NCI-H1417 treated with DMSO at 0.1 percent for 48 hours (cell line): ENCODE results near the gene XKR7.
"Not testable (repeated sequence)": the region's sequence is repeated elsewhere in the genome, so short reads cannot be mapped to it uniquely, and the experiment has no call there.

ENCODE experiments used
- DNase-seq: peaks from one replicate; lab custom pipeline; 2025; lab: John Stamatoyannopoulos, UW

Gene XKR7, protein sequence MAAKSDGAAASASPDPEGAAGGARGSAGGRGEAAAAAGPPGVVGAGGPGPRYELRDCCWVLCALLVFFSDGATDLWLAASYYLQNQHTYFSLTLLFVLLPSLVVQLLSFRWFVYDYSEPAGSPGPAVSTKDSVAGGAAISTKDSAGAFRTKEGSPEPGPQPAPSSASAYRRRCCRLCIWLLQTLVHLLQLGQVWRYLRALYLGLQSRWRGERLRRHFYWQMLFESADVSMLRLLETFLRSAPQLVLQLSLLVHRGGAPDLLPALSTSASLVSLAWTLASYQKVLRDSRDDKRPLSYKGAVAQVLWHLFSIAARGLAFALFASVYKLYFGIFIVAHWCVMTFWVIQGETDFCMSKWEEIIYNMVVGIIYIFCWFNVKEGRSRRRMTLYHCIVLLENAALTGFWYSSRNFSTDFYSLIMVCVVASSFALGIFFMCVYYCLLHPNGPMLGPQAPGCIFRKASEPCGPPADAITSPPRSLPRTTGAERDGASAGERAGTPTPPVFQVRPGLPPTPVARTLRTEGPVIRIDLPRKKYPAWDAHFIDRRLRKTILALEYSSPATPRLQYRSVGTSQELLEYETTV

DNA sequence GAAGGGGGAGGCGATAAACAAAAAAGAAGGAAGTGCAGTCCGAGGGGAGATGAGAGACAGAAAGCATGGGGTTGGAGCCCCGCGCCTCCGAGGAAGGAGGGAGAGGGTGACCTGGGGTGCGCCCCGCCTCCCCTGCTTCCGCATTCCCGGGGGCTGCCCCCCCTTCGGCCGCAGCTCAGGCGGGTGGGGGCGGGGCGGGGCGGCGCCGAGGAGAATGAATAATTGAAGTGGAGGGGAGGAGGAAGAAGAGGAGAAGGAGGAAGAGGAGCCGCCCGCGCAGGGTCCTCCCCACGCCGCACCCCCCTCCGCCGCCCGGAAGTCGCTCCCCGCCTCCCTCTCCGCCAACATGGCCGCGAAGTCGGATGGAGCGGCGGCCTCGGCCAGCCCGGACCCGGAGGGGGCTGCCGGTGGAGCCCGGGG, at the start of gene XKR7:
Gene XKR7, plus strand, starts transcription at position 322 of the 420 bp plus-strand sequence. Its CDS starts 25 bp downstream, at position 347.
- no peak for DNase-seq

DNA sequence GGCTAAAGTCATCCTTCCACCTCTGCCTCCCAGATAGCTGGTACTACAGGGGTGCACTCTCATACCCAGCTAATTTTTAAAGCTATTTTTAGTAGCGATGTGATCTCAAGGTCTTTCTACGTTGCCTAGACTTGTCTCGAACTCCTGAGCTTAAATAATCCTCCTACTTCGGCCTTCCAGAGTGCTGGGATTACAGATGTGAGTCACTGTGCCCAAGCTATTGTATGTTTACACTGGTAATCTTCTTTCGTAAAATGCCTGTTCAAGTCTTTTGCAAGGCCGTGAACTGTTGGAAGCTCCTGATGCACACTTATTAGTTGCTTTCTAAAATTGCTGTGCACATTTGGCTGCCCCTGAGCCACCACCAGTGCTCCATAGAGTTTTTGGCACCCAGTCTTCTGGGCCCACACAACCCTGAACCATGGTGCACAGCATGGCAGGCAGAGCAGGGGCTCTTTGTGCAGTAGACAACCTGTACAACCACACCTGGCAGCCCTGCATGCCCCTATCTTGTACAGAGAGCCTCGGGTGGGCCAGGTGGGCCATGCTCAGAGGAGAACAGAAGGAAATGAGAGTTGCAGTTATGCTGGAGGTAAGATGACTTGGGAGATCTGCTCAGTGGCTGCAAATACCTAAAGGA, 49.4 kb upstream of the XKR7 start:
- no peak for DNase-seq

DNA sequence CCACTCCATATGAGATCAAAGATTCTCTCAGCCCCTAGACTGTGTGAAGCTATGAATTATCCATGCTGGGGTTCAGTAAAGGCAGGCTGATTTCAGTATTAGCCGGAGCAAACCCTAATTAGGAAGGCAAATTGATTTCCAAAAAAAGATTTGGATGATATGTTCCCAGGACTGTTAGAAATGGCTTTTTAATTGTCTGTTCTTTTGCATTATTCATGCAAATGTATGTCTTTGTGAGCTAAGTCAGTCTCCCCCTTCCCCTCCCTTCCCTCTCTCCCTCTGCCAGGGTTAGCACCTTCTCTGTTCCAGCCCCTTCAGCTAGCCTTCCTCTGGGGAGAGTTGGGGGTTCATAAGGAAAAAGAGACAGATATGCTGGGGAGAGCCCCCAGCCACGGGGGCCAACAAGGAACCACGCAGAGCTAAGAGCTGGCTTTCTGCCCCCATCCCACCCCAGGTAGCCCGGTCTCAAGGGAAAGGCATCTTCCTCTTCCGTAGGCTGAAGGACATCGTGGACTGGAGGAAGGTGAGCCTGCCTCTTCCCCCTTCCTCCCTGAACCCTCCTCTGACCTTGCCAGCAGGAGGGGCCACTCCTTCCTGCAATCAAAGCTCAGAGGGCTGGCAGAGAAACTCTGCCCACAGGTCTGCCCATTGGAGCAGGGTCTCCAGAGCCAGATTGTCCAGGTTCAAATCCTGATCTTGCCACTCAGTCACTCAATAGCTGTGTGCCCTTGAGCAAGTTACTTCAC, 48.4 kb upstream of the XKR7 start:
- DNase-seq = no peak

DNA sequence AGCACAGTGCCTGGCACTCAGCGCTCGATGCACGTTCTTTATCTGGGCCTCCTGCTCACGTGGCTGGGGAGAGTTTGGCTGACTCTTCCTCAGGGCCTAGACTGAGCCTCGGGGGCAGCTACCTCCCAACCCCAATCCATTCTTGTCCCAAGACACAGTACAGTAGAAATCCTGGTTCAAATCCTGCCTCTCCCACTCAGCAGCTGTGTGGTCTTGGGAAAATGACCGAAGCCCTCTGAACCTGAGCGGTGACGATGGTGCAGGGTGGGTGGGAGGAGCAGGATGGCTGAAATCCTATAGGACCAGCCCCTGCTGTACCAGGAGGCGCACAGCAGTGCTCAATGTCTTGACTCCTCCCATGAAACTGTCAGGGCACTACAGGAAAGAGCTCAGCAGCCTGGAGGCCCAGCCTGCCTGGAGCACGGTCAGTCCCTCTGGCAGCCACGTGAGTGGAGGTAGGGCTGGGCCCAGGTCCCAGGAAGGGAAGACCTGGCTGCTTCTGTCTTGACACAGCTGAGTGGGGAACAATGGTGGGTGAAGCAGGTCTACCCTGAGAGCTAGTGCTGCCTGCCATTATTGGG, 47.6 kb upstream of the XKR7 start:
- no peak for DNase-seq

DNA sequence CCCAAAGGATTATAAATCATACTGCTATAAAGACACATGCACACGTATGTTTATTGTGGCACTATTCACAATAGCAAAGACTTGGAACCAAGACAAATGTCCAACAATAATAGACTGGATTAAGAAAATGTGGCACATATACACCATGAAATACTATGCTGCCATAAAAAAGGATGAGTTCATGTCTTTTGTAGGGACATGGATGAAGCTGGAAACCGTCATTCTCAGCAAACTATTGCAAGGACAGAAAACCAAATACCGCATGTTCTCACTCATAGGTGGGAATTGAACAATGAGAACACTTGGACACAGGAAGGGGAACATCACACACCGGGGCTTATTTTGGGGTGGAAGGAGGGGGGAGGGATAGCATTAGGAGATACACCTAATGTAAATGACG, 46.5 kb upstream of the XKR7 start:
- DNase-seq = not testable (repeated sequence)

DNA sequence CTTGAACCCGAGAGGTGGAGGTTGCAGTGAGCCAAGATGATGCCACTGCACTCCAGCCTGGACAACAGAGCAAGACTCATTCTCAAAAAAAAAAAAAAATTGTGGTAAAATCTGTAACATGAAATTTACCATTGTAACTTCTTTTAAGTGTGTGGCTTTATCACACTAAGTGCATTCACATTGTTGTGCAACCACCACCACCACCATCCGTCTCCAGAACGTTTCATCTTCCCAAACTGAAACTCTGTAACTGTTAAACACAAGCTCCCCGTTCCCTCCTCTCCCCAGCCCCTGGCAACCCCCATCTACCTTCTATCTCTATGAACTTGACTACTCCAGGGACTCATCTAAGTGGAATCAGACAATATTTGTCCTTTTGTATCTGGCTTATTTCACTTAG, 45.8 kb upstream of the XKR7 start:
- no peak for DNase-seq

DNA sequence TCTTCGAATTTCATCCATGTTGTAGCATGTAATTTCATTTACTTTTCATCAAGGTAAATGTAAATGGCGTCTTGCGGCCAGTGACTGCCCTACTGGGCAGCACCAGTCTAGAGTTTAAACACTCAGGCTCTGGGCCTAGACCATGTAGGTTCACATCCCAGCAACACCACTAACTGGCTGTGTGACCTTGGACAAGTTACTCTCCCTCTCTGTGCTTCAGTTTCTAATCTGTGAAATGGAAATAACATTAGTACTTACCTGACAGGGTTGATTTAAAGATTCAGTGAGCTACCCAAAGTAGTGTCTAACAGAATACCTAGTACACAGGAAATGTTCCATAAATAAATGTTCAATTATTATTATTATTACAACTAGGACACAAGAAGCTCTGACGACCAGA, 45.4 kb upstream of the XKR7 start:
- DNase-seq = no peak

DNA sequence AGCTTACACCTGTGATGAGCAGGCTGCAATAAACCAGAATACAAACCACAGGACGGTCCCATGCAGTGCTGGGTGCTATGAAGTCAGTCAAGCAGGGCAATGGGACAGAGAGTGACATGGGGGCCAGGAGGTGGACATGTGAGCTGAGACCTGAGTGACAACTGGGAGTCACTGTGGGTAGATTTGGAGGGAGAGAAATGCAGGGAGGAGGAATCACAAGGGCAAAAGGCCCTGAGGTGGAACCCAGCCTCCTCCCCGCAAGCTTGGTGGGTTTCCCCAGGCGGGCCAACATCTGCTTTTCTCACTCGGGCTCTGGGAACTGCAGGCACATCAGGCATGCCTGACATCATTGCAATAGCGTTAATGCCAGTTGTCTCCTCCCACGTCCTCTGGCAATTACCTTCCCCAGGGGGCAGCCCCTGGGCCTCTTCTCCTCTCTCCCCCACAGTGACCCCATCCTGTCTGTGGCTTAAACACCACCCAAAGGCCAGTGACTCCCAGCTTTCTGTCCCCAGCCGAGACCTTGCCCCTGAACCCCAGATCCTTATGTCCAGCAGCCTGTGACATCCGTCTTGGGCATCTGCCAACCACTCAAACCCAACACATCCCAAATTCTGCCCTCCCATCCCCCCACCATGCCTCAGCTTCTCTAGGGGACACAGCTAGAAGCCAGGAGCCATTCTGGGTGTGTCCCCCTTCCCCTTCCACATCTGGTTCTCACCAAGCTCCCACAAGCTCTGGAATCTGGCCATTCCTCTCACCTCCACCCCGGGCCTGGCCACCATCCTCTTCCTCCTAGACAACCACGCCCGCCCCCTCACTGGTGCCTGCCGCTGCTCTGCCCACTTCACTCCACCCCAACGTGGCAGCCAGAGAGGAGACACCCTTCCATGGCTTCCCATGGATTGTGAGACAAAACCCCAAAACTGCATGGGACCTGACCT, 44.3 kb upstream of the XKR7 start:
- DNase-seq = no peak

DNA sequence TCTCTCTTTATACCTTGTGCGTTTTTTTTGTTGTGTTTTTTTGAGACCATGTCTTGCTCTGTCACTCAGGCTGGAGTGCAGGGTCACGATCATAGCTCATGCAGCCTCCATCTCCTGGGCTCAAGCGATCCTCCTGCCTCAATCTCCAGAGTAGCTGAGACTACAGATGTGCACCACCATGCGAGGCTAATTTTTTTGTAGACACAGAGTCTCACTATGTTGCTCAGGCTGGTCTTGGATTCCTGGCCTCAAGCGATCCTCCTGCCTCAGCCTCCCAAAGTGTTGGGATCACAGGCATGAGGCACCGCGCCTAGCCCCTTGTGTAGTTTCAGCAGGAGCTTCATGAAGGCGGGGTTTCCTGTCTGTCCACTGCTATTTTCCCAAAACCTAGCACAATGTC, 43.4 kb upstream of the XKR7 start:
- DNase-seq = no peak

DNA sequence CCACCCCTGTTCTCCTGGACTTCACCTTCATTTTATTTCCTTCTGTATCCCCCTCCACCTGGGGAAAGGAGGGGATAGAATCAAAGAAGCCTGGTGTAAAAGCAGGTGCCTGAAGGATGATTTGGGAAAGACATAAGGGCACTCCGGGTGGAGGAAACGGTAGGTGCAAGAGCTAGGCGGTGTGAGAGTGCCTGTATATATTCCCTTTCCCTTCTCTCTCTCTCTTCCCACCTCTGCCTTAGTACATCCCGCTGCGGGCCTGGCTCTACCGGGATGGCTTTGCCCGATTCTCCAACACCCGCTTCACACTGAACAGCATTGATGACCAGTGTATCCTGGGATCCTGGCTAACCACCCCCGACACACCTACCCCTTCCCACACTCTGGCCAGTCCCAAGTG, 42.3 kb upstream of the XKR7 start:
- DNase-seq = no peak

DNA sequence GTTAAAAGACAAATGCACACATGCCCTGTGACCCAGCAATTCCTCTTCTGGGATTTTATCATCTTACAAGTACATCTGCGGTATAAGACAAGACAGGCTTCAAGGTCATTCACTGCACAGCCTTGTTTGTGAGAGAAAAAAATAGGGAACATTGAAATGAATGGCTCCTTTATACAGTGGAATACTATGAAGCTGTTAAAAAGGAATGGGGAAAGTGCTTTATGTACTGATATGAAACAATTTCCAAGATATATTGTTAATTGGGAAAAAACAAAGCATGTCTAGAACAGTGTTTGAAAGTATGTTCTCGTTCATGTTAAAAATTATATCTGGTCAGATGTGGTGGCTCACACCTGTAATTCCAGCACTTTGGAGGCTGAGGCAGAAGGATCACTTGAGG, 41.5 kb upstream of the XKR7 start:
- DNase-seq = no peak

DNA sequence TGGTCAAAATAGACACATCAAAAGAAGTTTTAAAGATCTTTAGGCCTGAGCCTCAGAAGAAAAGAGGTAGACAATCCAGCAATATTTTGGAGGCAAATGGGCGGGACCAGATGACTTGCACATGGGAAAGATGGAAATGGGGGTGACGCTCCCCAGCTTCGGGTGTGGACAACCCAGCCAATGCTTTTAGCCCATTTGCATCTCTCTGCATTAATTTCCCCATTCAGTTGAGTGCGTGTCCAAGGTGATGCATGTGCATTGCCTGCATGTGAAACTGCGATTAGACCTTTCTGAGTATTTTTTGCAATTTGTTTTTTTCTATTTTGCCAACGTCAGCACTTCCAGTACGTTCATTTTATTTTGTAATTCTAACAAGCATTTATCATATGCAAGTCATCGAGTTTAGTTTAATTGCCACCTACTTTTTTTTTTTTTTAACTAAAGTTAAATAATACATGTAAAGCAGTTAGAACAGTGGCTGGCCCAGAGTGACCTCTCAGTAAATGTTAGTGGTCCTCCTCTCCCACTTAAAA, 40.3 kb upstream of the XKR7 start:
- peak; percentile 56 for DNase-seq

DNA sequence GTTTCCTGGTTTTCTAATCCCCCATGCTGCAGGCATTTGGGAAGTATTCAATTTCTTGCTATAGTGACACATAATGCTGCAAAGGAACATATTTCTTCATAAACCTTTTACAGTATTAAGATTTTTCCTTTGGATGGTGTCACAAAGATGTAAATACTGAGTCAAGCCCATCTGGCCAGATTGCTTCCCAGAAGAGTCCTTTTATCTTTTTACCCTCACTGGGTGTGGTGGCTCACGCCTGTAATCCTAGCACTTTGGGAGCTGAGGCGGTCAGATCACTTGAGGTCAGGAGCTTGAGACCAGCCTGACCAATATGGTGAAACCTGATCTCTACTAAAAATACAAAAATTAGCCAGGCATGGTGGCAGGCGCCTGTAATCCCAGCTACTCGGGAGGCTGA, 38.3 kb upstream of the XKR7 start:
- not testable (repeated sequence) for DNase-seq

DNA sequence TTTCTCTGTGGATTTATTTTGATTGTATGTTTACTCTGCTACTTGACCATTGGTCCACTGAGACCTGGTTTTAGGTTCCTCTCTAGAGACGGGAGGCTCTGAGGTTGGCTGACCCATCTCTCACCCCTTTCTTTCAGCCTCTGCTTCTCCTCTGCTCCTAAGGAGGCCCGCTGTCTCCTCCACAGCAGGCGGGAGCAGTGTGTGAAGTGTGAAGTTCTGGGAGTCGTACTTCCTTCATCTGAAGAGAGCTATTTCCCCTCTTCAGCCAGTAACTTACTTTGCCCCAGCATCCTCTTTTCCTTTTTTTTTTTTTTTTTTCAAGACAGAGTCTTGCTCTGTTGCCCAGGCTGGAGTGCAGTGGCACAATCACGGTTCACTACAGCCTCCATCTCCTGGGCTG, 37.2 kb upstream of the XKR7 start:
- no peak for DNase-seq

DNA sequence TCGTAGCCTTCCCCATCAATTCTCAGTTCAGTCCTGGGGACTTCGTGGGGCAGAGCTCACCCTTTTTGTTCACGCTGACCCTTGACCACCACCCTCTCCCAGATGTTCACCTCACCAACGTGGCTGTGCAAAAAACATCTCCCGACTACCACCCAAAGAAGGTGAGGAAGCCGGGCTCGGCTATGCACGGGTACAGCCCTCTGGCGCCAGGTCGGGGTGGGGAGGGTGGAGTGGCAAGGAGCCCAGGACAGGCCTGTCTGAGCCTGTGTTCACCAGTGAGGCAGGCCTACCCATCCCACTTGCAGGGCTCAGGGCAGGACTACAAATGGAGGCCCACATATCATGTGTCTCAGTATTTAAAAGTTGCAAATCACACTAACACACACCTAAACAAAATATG, 34.3 kb upstream of the XKR7 start:
- DNase-seq = no peak

DNA sequence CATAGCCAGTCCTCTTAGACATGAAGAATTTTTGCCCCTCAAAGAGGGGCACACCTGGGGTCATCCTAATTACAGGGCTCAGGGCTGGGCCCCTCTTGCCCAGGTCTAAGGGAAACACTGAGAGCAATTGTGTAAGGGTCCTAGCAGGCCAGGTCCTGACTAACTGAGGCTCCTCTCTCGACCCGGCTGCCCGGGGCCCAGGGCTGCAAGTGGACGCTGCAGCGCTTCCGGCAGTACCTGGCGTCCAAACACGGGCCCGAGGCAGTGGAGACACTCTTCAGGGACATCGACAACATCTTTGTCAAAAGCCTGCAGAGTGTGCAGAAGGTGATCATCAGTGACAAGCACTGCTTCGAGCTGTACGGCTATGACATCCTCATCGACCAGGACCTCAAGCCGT, 33.5 kb upstream of the XKR7 start:
- no peak for DNase-seq

DNA sequence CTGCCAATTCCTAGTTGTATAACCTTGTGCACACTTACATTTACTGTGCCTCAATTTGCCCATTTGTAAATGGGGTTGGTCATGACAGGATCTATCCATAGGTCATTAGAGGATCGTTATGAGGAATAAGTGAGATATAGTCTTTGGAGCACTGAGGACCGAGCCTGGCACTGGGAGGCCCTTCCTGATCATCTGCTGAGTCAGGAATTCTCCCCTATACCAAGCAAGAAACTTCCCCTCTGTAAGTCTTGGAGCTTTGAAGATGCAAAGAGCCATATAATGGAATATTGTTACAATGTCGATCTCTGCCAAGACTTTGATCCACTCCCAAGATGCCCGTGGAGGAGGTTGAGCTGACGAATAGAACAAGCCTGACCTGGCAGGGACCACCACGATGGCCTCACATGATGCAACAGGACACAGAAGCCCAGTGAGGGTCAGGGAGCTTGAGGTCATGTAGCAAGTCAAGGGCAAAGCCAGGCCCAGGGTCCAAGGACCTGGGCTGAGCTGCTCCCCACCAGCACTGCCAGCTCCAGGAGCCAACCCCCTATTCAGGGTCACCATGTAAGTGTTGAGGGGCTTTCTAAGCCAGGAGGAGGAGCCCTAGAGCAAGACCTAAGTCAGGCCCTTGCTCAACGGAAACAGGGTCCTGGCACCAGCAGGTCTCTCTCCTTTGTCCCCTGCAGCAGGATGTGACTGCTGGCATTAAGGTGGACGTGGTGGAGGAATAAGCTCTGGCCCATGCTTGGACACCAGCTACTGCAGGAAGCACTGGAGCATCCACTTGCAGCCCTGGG, 32.8 kb upstream of the XKR7 start:
- no peak for DNase-seq

DNA sequence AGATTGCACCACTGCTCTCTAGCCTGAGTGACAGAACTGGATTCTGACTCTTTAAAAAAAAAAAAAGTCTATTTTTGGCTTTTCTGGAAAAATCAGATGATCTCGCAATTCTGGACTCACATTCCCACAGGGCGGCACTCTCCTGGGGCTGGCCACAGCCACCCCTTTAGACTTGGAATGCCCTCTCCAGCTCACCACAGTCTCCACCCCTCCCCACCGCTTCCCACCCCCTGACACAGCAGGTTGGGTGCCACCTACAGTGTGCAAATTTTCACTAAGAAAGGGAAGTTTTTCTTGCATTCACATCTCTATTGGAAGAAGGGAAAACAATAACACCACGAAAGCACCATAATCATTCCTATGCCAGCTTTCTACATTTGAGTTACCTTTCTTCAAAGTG, 31.5 kb upstream of the XKR7 start:
- DNase-seq = no peak

DNA sequence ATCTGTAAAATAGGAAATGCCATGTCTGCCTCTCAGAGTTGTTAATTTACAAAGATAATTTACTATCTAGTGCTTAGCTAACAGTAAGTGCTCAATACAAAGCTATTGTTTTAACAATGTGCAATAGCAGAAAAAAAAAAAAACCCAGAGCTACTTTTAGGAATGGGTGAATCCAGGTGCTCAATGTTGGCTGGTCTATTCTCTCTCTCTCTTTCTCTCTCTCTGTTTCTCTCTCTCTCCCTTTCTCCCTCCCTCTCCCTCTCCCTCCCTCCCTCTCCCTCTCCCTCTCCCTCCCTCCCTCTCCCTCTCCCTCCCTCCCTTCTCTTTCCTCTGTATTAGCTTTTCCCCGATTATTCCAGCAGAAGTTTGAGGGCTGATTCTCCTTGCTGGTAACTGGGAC, 30.1 kb upstream of the XKR7 start:
- DNase-seq = no peak

DNA sequence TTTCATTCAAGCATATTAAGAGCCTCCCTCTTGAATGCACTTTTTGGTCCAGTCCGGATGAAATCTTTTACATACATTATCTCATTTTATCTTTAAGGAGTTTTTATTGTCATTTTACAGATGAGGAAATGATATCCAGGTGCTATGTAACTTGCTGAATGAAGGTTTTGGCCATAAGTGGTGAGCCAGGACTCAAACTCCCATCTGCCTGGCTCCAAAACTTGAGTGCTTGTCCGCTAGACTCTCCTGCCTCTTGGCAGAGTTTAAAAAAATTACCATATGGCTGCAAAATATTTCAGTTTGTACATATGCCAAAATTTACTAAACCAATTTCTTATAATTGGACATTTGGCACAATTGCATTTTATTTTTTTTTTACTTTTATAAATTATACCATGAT, 28.3 kb upstream of the XKR7 start:
- no peak for DNase-seq
